ENCODE data around the gene PTPRM.

The PTPRM gene

GRCh38 chr18:8391068-8391467 lies 824.0 kb downstream of the PTPRM start:
- DNase-seq (ENCODE audit: extremely low spot score) = no peak
- POLR2A ChIA-PET = no interaction called here
- TF ChIP-seq, protein P1, sequence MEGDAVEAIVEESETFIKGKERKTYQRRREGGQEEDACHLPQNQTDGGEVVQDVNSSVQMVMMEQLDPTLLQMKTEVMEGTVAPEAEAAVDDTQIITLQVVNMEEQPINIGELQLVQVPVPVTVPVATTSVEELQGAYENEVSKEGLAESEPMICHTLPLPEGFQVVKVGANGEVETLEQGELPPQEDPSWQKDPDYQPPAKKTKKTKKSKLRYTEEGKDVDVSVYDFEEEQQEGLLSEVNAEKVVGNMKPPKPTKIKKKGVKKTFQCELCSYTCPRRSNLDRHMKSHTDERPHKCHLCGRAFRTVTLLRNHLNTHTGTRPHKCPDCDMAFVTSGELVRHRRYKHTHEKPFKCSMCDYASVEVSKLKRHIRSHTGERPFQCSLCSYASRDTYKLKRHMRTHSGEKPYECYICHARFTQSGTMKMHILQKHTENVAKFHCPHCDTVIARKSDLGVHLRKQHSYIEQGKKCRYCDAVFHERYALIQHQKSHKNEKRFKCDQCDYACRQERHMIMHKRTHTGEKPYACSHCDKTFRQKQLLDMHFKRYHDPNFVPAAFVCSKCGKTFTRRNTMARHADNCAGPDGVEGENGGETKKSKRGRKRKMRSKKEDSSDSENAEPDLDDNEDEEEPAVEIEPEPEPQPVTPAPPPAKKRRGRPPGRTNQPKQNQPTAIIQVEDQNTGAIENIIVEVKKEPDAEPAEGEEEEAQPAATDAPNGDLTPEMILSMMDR (IDR thresholded peaks at IDR 0.05; ENCODE audit: control extremely low read depth, extremely low read depth, low read depth, missing control alignments) = no peak
- CTCF ChIA-PET = interaction anchor here (0.9 to 1.5 kb wide), 3 partner anchors 9 to 1471 kb away, joined by 3 to 7 read pairs (median 3); no protein-coding TSS in a partner anchor

GRCh38 chr18:8396254-8396653 lies 829.1 kb downstream of the PTPRM start:
- TF ChIP-seq, protein P1 (IDR thresholded peaks at IDR 0.05; ENCODE audit: control extremely low read depth, extremely low read depth, low read depth, missing control alignments) = no peak
- POLR2A ChIA-PET = no interaction called here
- CTCF ChIA-PET = no interaction called here

GRCh38 chr18:8397034-8397433 lies 829.9 kb downstream of the PTPRM start:
- CTCF ChIA-PET = no interaction called here
- POLR2A ChIA-PET = no interaction called here
- TF ChIP-seq, protein P1 (IDR thresholded peaks at IDR 0.05; ENCODE audit: control extremely low read depth, extremely low read depth, low read depth, missing control alignments) = no peak
- no peak for DNase-seq (ENCODE audit: extremely low spot score)

More at GRCh38 chr18:8396254-8396653, 829.1 kb downstream of the PTPRM start:
- no peak for DNase-seq (ENCODE audit: extremely low spot score)

DNA sequence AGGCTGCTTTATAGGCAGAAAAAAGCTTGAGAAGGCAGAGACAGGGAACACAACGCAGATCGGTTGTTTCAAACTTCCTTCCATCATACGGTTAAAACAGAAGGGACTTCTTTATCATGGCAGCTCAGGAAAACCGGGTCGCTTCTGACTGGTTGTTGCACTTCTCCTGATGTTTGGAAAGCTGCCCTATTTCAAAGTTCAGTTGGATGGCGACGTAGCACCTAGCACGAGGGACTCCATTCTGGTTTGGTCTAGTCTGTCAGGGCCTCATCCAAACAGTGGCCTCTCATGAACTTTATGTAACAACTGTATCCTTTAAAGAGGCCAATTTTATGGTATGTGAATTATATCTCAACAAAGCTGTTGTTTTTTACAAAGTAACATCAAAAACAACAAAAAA lies 832.0 kb downstream of the PTPRM start:
- CTCF ChIA-PET = interaction anchor here (1.2 to 1.6 kb wide), 2 partner anchors 8 to 9 kb away, joined by 3 to 7 read pairs; no protein-coding TSS in a partner anchor
- POLR2A ChIA-PET = no interaction called here
- DNase-seq (ENCODE audit: extremely low spot score) = no peak
- TF ChIP-seq, protein P1 (IDR thresholded peaks at IDR 0.05; ENCODE audit: control extremely low read depth, extremely low read depth, low read depth, missing control alignments) = no peak

DNA sequence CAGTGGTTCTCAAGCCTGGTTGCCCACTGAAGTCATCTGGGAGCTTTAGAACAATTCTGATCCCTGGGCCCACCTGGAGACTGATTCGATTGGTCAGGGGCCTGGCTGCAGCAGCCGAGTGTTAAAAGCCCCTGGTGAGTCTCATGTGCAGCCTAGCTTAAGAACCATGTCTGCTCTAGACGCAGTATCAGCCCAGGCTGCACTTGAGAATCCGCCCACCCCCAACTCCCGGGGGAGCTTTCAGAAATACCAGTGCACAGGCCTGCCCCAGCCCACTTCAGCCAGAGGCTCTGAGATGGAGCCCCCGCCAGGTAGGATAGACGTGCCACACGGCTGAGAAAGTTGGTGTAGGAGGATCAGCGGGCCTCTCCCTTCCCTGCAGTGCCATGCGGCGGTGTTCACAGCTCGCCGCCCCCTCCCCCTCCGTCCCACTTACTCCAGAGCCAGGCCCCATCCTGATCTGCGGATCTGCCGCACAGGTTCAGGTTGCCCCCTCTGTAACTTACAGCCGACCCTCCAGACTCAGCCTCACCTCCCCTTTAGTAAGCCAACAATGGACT lies 833.2 kb downstream of the PTPRM start:
- ChIA-PET POLR2A (no interaction called here), CTCF (interaction anchor here (0.8 to 1.6 kb wide), 3 partner anchors 9 to 14 kb away, joined by 3 to 7 read pairs (median 3); no protein-coding TSS in a partner anchor)
- TF ChIP-seq, protein P1 (IDR thresholded peaks at IDR 0.05; ENCODE audit: control extremely low read depth, extremely low read depth, low read depth, missing control alignments) = no peak
- no peak for DNase-seq (ENCODE audit: extremely low spot score)

DNA sequence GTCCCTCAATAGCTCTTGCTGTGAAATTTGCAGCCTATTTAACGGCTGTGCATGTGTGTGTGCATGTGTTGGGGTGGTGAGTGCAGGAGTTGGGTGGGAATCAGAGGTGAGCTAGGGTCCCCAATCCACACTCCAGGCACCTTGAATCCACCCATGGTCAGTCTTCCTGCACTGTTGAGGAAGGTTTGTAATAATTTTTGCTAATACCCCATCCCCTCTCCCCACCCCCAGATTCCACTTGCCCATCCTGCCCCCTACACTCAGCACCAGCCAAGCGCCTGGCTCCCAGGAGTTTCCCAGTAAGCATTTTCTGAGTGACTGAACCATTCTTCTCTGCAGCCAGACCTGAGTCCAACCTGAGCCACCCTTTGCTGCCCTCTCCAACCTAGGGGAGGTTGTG lies 833.7 kb downstream of the PTPRM start:
- TF ChIP-seq, protein P1 (IDR thresholded peaks at IDR 0.05; ENCODE audit: control extremely low read depth, extremely low read depth, low read depth, missing control alignments) = no peak
- no peak for DNase-seq (ENCODE audit: extremely low spot score)
- POLR2A ChIA-PET = no interaction called here
- CTCF ChIA-PET = no interaction called here
